ENCODE results near the gene CYP2C18.
"Not testable (repeated sequence)": the region's sequence is repeated elsewhere in the genome, so short reads cannot be mapped to it uniquely, and the experiment has no call there.

CYP2C18 gene

DNA sequence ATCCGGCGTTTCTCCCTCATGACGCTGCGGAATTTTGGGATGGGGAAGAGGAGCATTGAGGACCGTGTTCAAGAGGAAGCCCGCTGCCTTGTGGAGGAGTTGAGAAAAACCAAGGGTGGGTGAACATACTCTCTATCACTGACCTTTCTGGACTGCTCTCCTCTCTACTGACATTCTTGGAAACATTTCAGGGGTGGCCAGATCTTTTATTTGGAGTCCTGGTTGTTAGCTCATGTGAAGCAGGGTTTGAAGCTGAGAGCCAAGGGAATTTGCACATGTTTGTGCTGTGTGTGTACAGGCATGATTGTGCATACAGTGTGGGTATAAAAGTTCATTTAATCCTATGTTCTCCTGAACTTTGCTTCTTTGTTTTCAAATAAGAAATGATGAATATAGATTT, 91.9 kb downstream of the CYP2C18 start:
- H3K9me3 ChIP-seq (ENCODE audit: insufficient read depth, low read length, severe bottlenecking); ATAC-seq (ENCODE audit: insufficient read depth, low read depth); DNase-seq; H4K20me1 ChIP-seq (ENCODE audit: insufficient read depth, low read length); H3K27me3 ChIP-seq (ENCODE audit: insufficient read depth, low read length, poor library complexity); H3K79me2 ChIP-seq (ENCODE audit: insufficient read depth, low read length); H3K27ac ChIP-seq (ENCODE audit: low read length); H3K4me2 ChIP-seq (ENCODE audit: insufficient read depth, low read length); H3K4me3 ChIP-seq (ENCODE audit: low read depth in 1 of 2, low read length in 2 of 2); H3K4me1 ChIP-seq (ENCODE audit: insufficient read depth, low read length); H3K9ac ChIP-seq (ENCODE audit: low read depth, low read length); H3K36me3 ChIP-seq (ENCODE audit: insufficient read depth, low read length); H2AFZ ChIP-seq (ENCODE audit: low read depth, low read length): not testable (repeated sequence)

DNA sequence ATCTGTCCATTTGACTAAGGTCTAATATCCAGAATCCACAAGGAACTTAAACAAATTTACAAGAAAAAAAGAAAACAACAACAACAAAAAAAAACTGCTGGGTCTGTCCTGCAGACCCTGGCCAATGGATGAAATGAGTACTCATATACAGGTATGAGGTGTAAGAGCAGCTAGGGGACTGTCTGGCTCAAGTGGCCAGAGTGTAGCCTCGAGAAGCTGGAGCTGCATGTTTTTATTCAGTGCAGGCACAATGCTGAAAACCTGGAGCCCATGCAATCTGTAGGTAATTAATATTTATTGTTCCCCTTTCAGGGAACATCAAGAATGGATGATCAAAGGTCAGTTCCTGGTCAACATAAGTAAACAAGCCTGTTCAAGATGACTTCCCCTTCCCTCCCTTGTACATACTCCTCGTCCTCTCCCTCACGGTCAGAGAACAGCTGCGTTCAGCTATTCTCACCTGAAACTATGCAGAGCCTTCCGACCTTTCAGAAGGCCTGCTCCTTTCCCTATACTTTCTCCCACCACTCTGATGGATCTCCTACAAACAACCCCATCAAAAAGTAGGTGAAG, 94.4 kb downstream of the CYP2C18 start:
- Histone ChIP-seq H3K79me2 (ENCODE audit: insufficient read depth, low read length) (no peaks in the 10 kb centered on the region), H3K4me1 (ENCODE audit: insufficient read depth, low read length) (no peaks in the 10 kb centered on the region), H3K4me3 (ENCODE audit: low read depth in 1 of 2, low read length in 2 of 2) (no peak overlapping the region), H3K9ac (ENCODE audit: low read depth, low read length) (no peak overlapping the region), H3K27ac (ENCODE audit: low read length) (no peak overlapping the region), H4K20me1 (ENCODE audit: insufficient read depth, low read length) (no peaks in the 10 kb centered on the region), H3K27me3 (ENCODE audit: insufficient read depth, low read length, poor library complexity) (no peaks in the 10 kb centered on the region), H3K9me3 (ENCODE audit: insufficient read depth, low read length, severe bottlenecking) (no peaks in the 10 kb centered on the region), H3K4me2 (ENCODE audit: insufficient read depth, low read length) (no peak overlapping the region), H2AFZ (ENCODE audit: low read depth, low read length) (no peak overlapping the region), H3K36me3 (ENCODE audit: insufficient read depth, low read length) (no peaks in the 10 kb centered on the region)
- ATAC-seq (ENCODE audit: insufficient read depth, low read depth), result no peak
- DNase-seq, result no peak
- no peak for TF ChIP-seq EZH2 (IDR thresholded peaks at IDR 0.05; ENCODE audit: borderline replicate concordance, low read depth, low read length, severe bottlenecking)
- TF ChIP-seq, protein P1, sequence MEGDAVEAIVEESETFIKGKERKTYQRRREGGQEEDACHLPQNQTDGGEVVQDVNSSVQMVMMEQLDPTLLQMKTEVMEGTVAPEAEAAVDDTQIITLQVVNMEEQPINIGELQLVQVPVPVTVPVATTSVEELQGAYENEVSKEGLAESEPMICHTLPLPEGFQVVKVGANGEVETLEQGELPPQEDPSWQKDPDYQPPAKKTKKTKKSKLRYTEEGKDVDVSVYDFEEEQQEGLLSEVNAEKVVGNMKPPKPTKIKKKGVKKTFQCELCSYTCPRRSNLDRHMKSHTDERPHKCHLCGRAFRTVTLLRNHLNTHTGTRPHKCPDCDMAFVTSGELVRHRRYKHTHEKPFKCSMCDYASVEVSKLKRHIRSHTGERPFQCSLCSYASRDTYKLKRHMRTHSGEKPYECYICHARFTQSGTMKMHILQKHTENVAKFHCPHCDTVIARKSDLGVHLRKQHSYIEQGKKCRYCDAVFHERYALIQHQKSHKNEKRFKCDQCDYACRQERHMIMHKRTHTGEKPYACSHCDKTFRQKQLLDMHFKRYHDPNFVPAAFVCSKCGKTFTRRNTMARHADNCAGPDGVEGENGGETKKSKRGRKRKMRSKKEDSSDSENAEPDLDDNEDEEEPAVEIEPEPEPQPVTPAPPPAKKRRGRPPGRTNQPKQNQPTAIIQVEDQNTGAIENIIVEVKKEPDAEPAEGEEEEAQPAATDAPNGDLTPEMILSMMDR (IDR thresholded peaks at IDR 0.05; ENCODE audit: borderline replicate concordance, extremely low read depth, low read length, poor library complexity, severe bottlenecking), result no peak

DNA sequence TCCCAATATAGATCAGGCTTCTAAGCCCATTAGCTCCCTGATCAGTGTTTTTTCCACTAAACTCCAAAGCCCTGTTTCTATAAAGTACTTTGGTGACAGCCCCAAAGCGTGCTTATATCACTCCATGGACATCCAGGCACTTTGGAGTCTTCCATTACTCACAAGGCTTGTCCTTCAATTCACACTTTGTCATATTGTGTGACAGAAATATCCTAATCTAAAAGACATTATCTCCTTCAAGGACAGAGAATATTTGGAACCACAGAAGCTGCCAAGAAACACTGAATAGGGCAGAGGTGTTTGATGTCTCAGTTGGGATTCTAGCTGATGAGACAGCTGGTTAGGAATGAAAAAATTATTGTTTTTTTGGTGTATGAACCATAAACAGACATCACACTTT, 97.3 kb downstream of the CYP2C18 start:
- Histone ChIP-seq H2AFZ (ENCODE audit: low read depth, low read length) (no peak overlapping the region), H3K9ac (ENCODE audit: low read depth, low read length) (no peak overlapping the region), H3K4me1 (ENCODE audit: insufficient read depth, low read length) (no peaks in the 10 kb centered on the region), H3K27me3 (ENCODE audit: insufficient read depth, low read length, poor library complexity) (no peaks in the 10 kb centered on the region), H3K79me2 (ENCODE audit: insufficient read depth, low read length) (no peaks in the 10 kb centered on the region), H3K4me3 (ENCODE audit: low read depth in 1 of 2, low read length in 2 of 2) (no peak overlapping the region), H3K27ac (ENCODE audit: low read length) (no peak overlapping the region), H3K36me3 (ENCODE audit: insufficient read depth, low read length) (no peaks in the 10 kb centered on the region), H3K9me3 (ENCODE audit: insufficient read depth, low read length, severe bottlenecking) (no peaks in the 10 kb centered on the region), H3K4me2 (ENCODE audit: insufficient read depth, low read length) (no peak overlapping the region), H4K20me1 (ENCODE audit: insufficient read depth, low read length) (no peaks in the 10 kb centered on the region)
- TF ChIP-seq, protein P1 (IDR thresholded peaks at IDR 0.05; ENCODE audit: borderline replicate concordance, extremely low read depth, low read length, poor library complexity, severe bottlenecking), result no peak
- no peak for TF ChIP-seq EZH2 (IDR thresholded peaks at IDR 0.05; ENCODE audit: borderline replicate concordance, low read depth, low read length, severe bottlenecking)
- no peak for ATAC-seq (ENCODE audit: insufficient read depth, low read depth)
- no peak for DNase-seq

DNA sequence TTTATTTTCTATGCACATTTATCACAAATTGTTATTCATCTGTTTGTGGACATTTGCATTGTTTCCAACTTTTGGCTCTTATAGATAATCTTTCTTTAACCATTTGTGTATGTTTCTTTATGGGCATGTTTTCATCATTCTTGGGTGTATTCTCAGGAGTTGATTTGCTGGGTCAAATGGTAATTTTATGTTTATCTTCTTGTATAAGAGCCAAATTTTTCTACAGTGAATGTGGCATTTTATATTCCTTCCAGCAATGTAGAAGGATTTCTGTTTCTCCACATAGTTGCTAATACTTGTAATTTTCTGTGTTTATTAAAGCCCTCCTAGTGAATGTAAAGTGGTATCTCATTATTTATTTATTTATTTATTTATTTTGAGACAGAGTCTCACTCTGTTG, 100.7 kb downstream of the CYP2C18 start:
- no peaks in the 10 kb centered on the region for H4K20me1 ChIP-seq (ENCODE audit: insufficient read depth, low read length)
- ATAC-seq (ENCODE audit: insufficient read depth, low read depth), result no peak
- H2AFZ ChIP-seq (ENCODE audit: low read depth, low read length), result no peak overlapping the region
- DNase-seq, result no peak
- no peak overlapping the region for H3K27ac ChIP-seq (ENCODE audit: low read length)
- no peaks in the 10 kb centered on the region for H3K79me2 ChIP-seq (ENCODE audit: insufficient read depth, low read length)
- H3K27me3 ChIP-seq (ENCODE audit: insufficient read depth, low read length, poor library complexity), result no peaks in the 10 kb centered on the region
- no peak overlapping the region for H3K4me3 ChIP-seq (ENCODE audit: low read depth in 1 of 2, low read length in 2 of 2)
- no peak overlapping the region for H3K9ac ChIP-seq (ENCODE audit: low read depth, low read length)
- H3K4me2 ChIP-seq (ENCODE audit: insufficient read depth, low read length), result no peak overlapping the region
- TF ChIP-seq, protein P1 (IDR thresholded peaks at IDR 0.05; ENCODE audit: borderline replicate concordance, extremely low read depth, low read length, poor library complexity, severe bottlenecking), result no peak
- no peak for TF ChIP-seq EZH2 (IDR thresholded peaks at IDR 0.05; ENCODE audit: borderline replicate concordance, low read depth, low read length, severe bottlenecking)
- H3K4me1 ChIP-seq (ENCODE audit: insufficient read depth, low read length), result no peaks in the 10 kb centered on the region
- no peaks in the 10 kb centered on the region for H3K36me3 ChIP-seq (ENCODE audit: insufficient read depth, low read length)
- H3K9me3 ChIP-seq (ENCODE audit: insufficient read depth, low read length, severe bottlenecking), result no peaks in the 10 kb centered on the region

Data from DND-41 (cell line).